H9 (cell line): ENCODE data around the gene CDH22. TPM values are rescaled to one million over a fixed set of nuclear protein-coding genes. Genes with fewer than 3 reads are reported as not detected.

ENCODE experiments used
- DNase-seq: peaks from one replicate; pipeline ENCODE4 v3.0.0-alpha.2; 2017
- H2AFZ ChIP-seq: one replicate; pipeline ENCODE4 v1.6.1; 2013; ENCODE audit warnings: mild to moderate bottlenecking, low read length, control low read depth, moderate library complexity
- H2AK5ac ChIP-seq: 2 replicates; pipeline ENCODE4 v1.6.1; 2013; ENCODE audit warnings: low read length, control low read depth, mixed read lengths; ENCODE audit not compliant: insufficient read length
- H2BK120ac ChIP-seq: one replicate; pipeline ENCODE4 v1.6.1; 2013; ENCODE audit warnings: low read depth, mild to moderate bottlenecking, low read length, control low read depth, inconsistent platforms; ENCODE audit not compliant: poor library complexity, severe bottlenecking
- H2BK12ac ChIP-seq: 2 replicates; pipeline ENCODE4 v1.6.1; 2013; ENCODE audit warnings: low read length, control low read depth, mixed read lengths, low read depth; ENCODE audit not compliant: insufficient read length
- H2BK15ac ChIP-seq: 2 replicates; pipeline ENCODE4 v1.6.1; 2013; ENCODE audit warnings: low read depth, low read length, control low read depth
- H2BK20ac ChIP-seq: one replicate; pipeline ENCODE4 v1.6.1; 2013; ENCODE audit warnings: low read depth, mild to moderate bottlenecking, low read length, control low read depth, inconsistent platforms; ENCODE audit not compliant: poor library complexity, severe bottlenecking
- H2BK5ac ChIP-seq: 2 replicates; pipeline ENCODE4 v1.6.1; 2013; ENCODE audit warnings: low read length, control low read depth, mixed read lengths; ENCODE audit not compliant: insufficient read length
- H3K14ac ChIP-seq: 2 replicates; pipeline ENCODE4 v1.6.1; 2013; ENCODE audit warnings: low read length, control low read depth; ENCODE audit not compliant: insufficient read depth
- H3K18ac ChIP-seq: 2 replicates; pipeline ENCODE4 v1.6.1; 2013; ENCODE audit warnings: low read depth, mild to moderate bottlenecking, mixed read lengths, low read length, control low read depth; ENCODE audit not compliant: insufficient read length
- H3K23ac ChIP-seq: 2 replicates; pipeline ENCODE4 v1.6.1; 2013; ENCODE audit warnings: low read length, control low read depth, mixed read lengths, low read depth; ENCODE audit not compliant: insufficient read length
- H3K23me2 ChIP-seq: 2 replicates; pipeline ENCODE4 v1.6.1; 2013; ENCODE audit warnings: low read depth, mild to moderate bottlenecking, mixed read lengths, low read length, control low read depth; ENCODE audit not compliant: insufficient read length, poor library complexity, severe bottlenecking
- H3K27ac ChIP-seq: 2 replicates; pipeline ENCODE4 v1.5.1; 2013; ENCODE audit warnings: low read length, control low read depth, mixed read lengths, low read depth; ENCODE audit not compliant: insufficient read length
- H3K27me3 ChIP-seq: 2 replicates; pipeline ENCODE4 v1.6.1; 2013; ENCODE audit warnings: low read length, control low read depth, inconsistent platforms; ENCODE audit not compliant: insufficient read depth
- H3K4ac ChIP-seq: 2 replicates; pipeline ENCODE4 v1.6.1; 2013; ENCODE audit warnings: low read depth, mild to moderate bottlenecking, control low read depth, inconsistent platforms, low read length, moderate library complexity
- H3K4me1 ChIP-seq: 2 replicates; pipeline ENCODE4 v1.6.1; 2013; ENCODE audit warnings: low read length, control low read depth, inconsistent platforms; ENCODE audit not compliant: insufficient read depth
- H3K4me2 ChIP-seq: 2 replicates; pipeline ENCODE4 v1.6.1; 2013; ENCODE audit warnings: low read length, control low read depth, mixed read lengths; ENCODE audit not compliant: insufficient read length, insufficient read depth
- H3K56ac ChIP-seq: 2 replicates; pipeline ENCODE4 v1.6.1; 2013; ENCODE audit warnings: low read depth, mild to moderate bottlenecking, mixed read lengths, low read length, control low read depth; ENCODE audit not compliant: insufficient read length
- H3K79me1 ChIP-seq: 2 replicates; pipeline ENCODE4 v1.6.1; 2013; ENCODE audit warnings: low read depth, mild to moderate bottlenecking, moderate library complexity, low read length, control low read depth, inconsistent platforms; ENCODE audit not compliant: insufficient read depth, poor library complexity, severe bottlenecking
- H3K79me2 ChIP-seq: 2 replicates; pipeline ENCODE4 v1.6.1; 2013; ENCODE audit warnings: low read length, control low read depth, inconsistent platforms; ENCODE audit not compliant: insufficient read depth
- H3K9ac ChIP-seq: 2 replicates; pipeline ENCODE4 v1.6.1; 2013; ENCODE audit warnings: low read length, control low read depth, mixed read lengths; ENCODE audit not compliant: insufficient read length; ENCODE audit errors: extremely low read depth
- H3K9me3 ChIP-seq: one replicate; pipeline ENCODE4 v1.6.1; 2013; ENCODE audit warnings: low read depth, low read length, inconsistent platforms; ENCODE audit not compliant: control insufficient read depth
- H3T11ph ChIP-seq: one replicate; pipeline ENCODE4 v1.6.1; 2013; ENCODE audit warnings: mild to moderate bottlenecking, low read length, control low read depth, inconsistent platforms
- H4K20me1 ChIP-seq: one replicate; pipeline ENCODE4 v1.6.1; 2013; ENCODE audit not compliant: control insufficient read depth, insufficient read length, insufficient read depth
- H4K5ac ChIP-seq: 2 replicates; pipeline ENCODE4 v1.6.1; 2013; ENCODE audit warnings: low read depth, mild to moderate bottlenecking, mixed read lengths, low read length, control low read depth; ENCODE audit not compliant: insufficient read length
- H4K8ac ChIP-seq: replicated peaks from 2 replicates; pipeline ENCODE4 v1.6.1; 2013; ENCODE audit warnings: low read length, control low read depth, mixed read lengths, low read depth; ENCODE audit not compliant: insufficient read length
- H4K91ac ChIP-seq: 2 replicates; pipeline ENCODE4 v1.6.1; 2013; ENCODE audit warnings: low read depth, mild to moderate bottlenecking, moderate library complexity, mixed read lengths, low read length, control low read depth; ENCODE audit not compliant: insufficient read length
- H3K27ac Mint-ChIP-seq, 3 experiments: 2 replicates in 2 of 3; 3 replicates in 1 of 3; pipeline ENCODE4 v1.8.0; 2020 to 2021; ENCODE audit warnings: mixed read lengths in 3 of 3, mild to moderate bottlenecking in 1 of 3, moderate library complexity in 1 of 3
- H3K27me3 Mint-ChIP-seq: 2 replicates; pipeline ENCODE4 v1.8.0; 2021; ENCODE audit warnings: low read depth, mild to moderate bottlenecking, moderate library complexity, mixed read lengths
- H3K36me3 Mint-ChIP-seq, 3 experiments: 2 replicates in 2 of 3; 3 replicates in 1 of 3; pipeline ENCODE4 v1.8.0; 2020 to 2021; ENCODE audit warnings: low read depth in 3 of 3, mixed read lengths in 3 of 3; ENCODE audit not compliant: insufficient read depth in 1 of 3
- H3K4me1 Mint-ChIP-seq, 2 experiments: 2 replicates each; pipeline ENCODE4 v1.8.0; 2020; ENCODE audit warnings: mixed read lengths in 2 of 2
- H3K4me3 Mint-ChIP-seq, 2 experiments: 2 replicates in 1 of 2; 3 replicates in 1 of 2; pipeline ENCODE4 v1.8.0; 2020 to 2021; ENCODE audit warnings: mild to moderate bottlenecking in 2 of 2, mixed read lengths in 2 of 2, moderate library complexity in 1 of 2
- H3K9me3 Mint-ChIP-seq, 2 experiments: 2 replicates in 1 of 2; 3 replicates in 1 of 2; pipeline ENCODE4 v1.8.0; 2020; ENCODE audit warnings: mild to moderate bottlenecking in 2 of 2, mixed read lengths in 2 of 2, moderate library complexity in 1 of 2
- CTCF ChIP-seq: fragments of 200-600 bp; sonication (generic); conservative IDR thresholded peaks from 3 replicates; pipeline ENCODE4 v1.8.0; 2021; ENCODE audit warnings: antibody characterized with exemption, mild to moderate bottlenecking
- WGBS: extraction: QIAGEN DNeasy Blood & Tissue Kit; methylation state at CpG from one replicate; pipeline ENCODE4 v1.1.7; 2013; ENCODE audit warnings: missing lambda C conversion rate, low lambda C conversion rate, mixed read lengths; ENCODE audit not compliant: insufficient read length; ENCODE audit errors: extremely low coverage; 5-methylcytosine and 5-hydroxymethylcytosine counted together
- total RNA-seq: library from RNA; stranded (reverse); gene quantifications from 2 replicates; pipeline ENCODE4 v1.2.1, GENCODE V29; 2021

Gene CDH22
- total RNA-seq, 1 experiment from 2014 or later = not detected

GRCh38 chr20:46251211-46251673 lies 57.1 kb downstream of the CDH22 start:
- H3K4me1 Mint-ChIP-seq = peaks cover 17 to 27% of the 10 kb centered on the region in 2 experiments
- Histone ChIP-seq H4K91ac (no peak overlapping the region), H3K18ac (no peak overlapping the region), H4K20me1 (no peaks in the 10 kb centered on the region), H2BK15ac (no peak overlapping the region), H3K9ac (no peak overlapping the region), H2AK5ac (no peak overlapping the region), H3K27ac (no peak overlapping the region), H2BK12ac (no peak overlapping the region), H2BK20ac (no peak overlapping the region), H3K27me3 (peaks cover 17% of the 10 kb centered on the region; the same call in 1 of the 2 replicates), H3T11ph (no peak overlapping the region), H4K5ac (no peak overlapping the region), H3K23ac (no peak overlapping the region), H2BK120ac (no peak overlapping the region), H3K23me2 (no peaks in the 10 kb centered on the region), H3K4ac (no peak overlapping the region), H3K9me3 (no peaks in the 10 kb centered on the region), H3K14ac (no peak overlapping the region), H4K8ac (no peak overlapping the region), H2BK5ac (no peak overlapping the region), H3K56ac (no peak overlapping the region), H3K4me1 (no peaks in the 10 kb centered on the region), H3K79me1 (no peaks in the 10 kb centered on the region), H2AFZ (no peak overlapping the region), H3K79me2 (no peaks in the 10 kb centered on the region), H3K4me2 (peak overlapping the region; percentile 25)
- TF ChIP-seq CTCF = no peak
- H3K9me3 Mint-ChIP-seq = peaks cover 3% of the 10 kb centered on the region in 2 experiments; a peak in 3 of 5 replicates
- DNase-seq = peak; percentile 55
- peak overlapping the region in 1 of 2 experiments; percentile 26; a peak in 2 of 5 replicates for H3K4me3 Mint-ChIP-seq
- H3K27me3 Mint-ChIP-seq = peaks cover 78% of the 10 kb centered on the region
- no peak overlapping the region for H3K27ac Mint-ChIP-seq
- no CpG with 5 or more reads among the region's 56 CpGs for WGBS
- H3K36me3 Mint-ChIP-seq = no peaks in the 10 kb centered on the region
